Heart left ventricle (tissue), 16 donors: ENCODE results near the gene GPR39. TPM values are rescaled to one million over a fixed set of nuclear protein-coding genes. Genes with fewer than 3 reads are reported as not detected.

Experiments
- ATAC-seq, 4 donors: fragments of 200-7000 bp; cut with Tn5 transposase; one replicate each; pipeline ENCODE4 v1.9.1; 2020 to 2022; ENCODE audit warnings: moderate library complexity in 4 of 4, mild to moderate bottlenecking in 3 of 4, moderate number of reproducible peaks in 1 of 4
- DNase-seq, 5 donors: peaks; one replicate each; pipeline ENCODE4 v3.0.0-alpha.2; 2020
- H3K27ac ChIP-seq, 12 donors: fragments of 200-600 bp; sonication (generic) in 4 of 12; one replicate each; pipeline versions ENCODE4 v1.5.0 to v1.8.0; 2016 to 2022; ENCODE audit warnings: mild to moderate bottlenecking in 2 of 12
- H3K27me3 ChIP-seq, 9 donors: fragments of 200-600 bp; sonication (generic) in 2 of 9; one replicate each; pipeline versions ENCODE4 v1.5.1 to v1.8.0; 2016 to 2022; ENCODE audit warnings: mild to moderate bottlenecking in 3 of 9
- H3K36me3 ChIP-seq, 9 donors: fragments of 200-600 bp; sonication (generic) in 2 of 9; one replicate each; pipeline versions ENCODE4 v1.5.0 to v1.8.0; 2018 to 2022; ENCODE audit warnings: mild to moderate bottlenecking in 2 of 9
- H3K4me1 ChIP-seq, 12 donors: fragments of 200-600 bp; sonication (generic) in 4 of 12; one replicate each; pipeline versions ENCODE4 v1.5.0 to v1.8.0; 2016 to 2022; ENCODE audit warnings: mild to moderate bottlenecking in 3 of 12
- H3K4me3 ChIP-seq, 12 donors: fragments of 200-600 bp; sonication (generic) in 4 of 12; one replicate each; pipeline versions ENCODE4 v1.5.0 to v1.8.0; 2017 to 2022; ENCODE audit warnings: mild to moderate bottlenecking in 9 of 12, moderate library complexity in 4 of 12
- H3K9me3 ChIP-seq, 12 donors: fragments of 200-600 bp; sonication (generic) in 4 of 12; one replicate each; pipeline versions ENCODE4 v1.5.0 to v1.8.0; 2016 to 2022; ENCODE audit warnings: mild to moderate bottlenecking in 1 of 12
- POLR2A ChIP-seq, 2 donors: fragments of 450-650 bp; IDR thresholded peaks; one replicate each; pipeline ENCODE4 v1.6.1; 2017; ENCODE audit warnings: antibody characterized with exemption in 2 of 2, mild to moderate bottlenecking in 2 of 2, moderate library complexity in 2 of 2
- WGBS, 4 donors: extraction: QIAGEN DNeasy Blood & Tissue Kit in 2 of 4; methylation state at CpG; one replicate each; pipeline versions ENCODE4 v1.1.5 to v1.1.7; 2013 to 2018; 5-methylcytosine and 5-hydroxymethylcytosine counted together
- intact Hi-C, 10 donors: fragments of 100-400 bp; cut with DNase I; formaldehyde crosslinking; loops; one replicate each; pipeline versions ENCODE4 v1.11.1 to v1.14.2; 2022
- polyA plus RNA-seq, 2 donors: library from polyadenylated mRNA; stranded (reverse); fragments of 200-250 nt; gene quantifications; one replicate each; pipeline ENCODE4 v1.2.3, GENCODE V29; 2013
- total RNA-seq, 9 donors: library from RNA; depleted of rRNA in 2 of 9; stranded (reverse); fragments of >200 nt in 2 of 9; fragmentation: NEBNext Ultra II Directional in 3 of 9; extraction: Animal tissue kit (Norgen Biotek cat#: 25700) in 3 of 9; gene quantifications; one replicate each; pipeline versions ENCODE4 v1.1.0 to v1.2.4, GENCODE V29; 2016 to 2023
- TF ChIP-seq, protein P1 (sequence below), 12 donors: fragments of 200-600 bp; sonication (generic) in 4 of 12; IDR thresholded peaks; one replicate each; pipeline versions ENCODE4 v1.5.0 to v1.8.0; 2018 to 2022; ENCODE audit warnings: antibody characterized with exemption in 12 of 12, mild to moderate bottlenecking in 5 of 12
- donor health status: ischemic (EF 13 %, LVEDD 7.1; RV severe dilation, severe dysfunction).
- donor health status: healthy with polysubstance abuse.
- donor health status: DM: no; HTN: yes; CAD: no.
- donor health status: DM: no; HTN: no; CAD: no.
- donor health status: ischemic (EF 25% LVEDD 6.9; RV normal size, moderate dysfunction).
- donor health status: ischemic (EF 25% LVEDD 5.7; RV mildly dilated, moderate dysfunction).
- donor health status: healthy.
- donor health status: DM: yes; HTN: yes; CAD: no.
- donor health status: ischemic (EF 35%, LVEDD 5.7; RV mildly dilated, moderate dysfunction).
- donor health status: nonischemic (EF 11% LVEDD 7.7; RV severe dilation, severe dysfunction).
- donor health status: DM: yes; HTN: yes; CAD: no.
- donor health status: PGD.
- donor health status: ischemic (EF 29% LVEDD 5.4; RV normal size, mild dysfunction).
- donor health status: nonischemic (EF 23%, LVEDD 6.1; RV moderate dilation, normal function).

Gene GPR39
- total and polyA plus RNA-seq, 11 donors: 0.11 TPM; not detected in 10

DNA sequence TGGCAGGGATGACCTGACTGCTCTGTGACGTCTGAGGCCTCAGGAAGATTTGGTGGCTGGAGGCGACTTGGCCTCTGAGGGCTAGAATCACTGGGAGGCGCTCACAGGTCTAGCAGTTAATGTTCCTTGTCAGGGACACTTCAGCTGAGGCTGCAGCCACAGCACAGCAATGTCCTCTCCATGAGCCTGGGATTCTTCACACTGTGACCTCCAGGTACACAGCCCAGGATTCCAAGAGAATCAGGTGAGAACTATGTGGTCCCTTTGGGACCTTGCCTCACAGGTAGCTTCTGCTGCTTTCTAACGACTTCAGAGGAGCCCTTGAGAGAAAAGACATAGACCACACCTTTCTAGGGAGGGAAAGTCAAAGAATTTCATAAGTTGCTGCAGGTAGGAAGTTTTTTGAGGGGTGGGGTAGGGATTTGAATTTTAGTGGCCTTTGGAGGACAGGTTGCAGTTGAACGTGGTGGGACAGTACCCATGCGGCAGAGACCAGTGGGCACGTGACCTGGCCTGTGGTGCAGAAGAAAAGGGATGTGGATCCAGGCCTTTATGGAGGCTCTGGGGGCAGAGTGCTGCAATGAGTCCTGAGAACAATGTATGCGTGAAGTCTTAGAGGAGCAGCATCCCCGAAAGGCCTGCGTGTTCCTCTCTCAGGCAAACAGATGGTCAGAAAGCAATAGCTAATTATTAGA is 167.2 kb downstream of the GPR39 start:
- intact Hi-C loops: no loop called here
- Histone ChIP-seq H3K4me3 (no peak overlapping the region), H3K4me1 (peaks cover 0 to 7% (median 0%) of the 10 kb centered on the region in 12 donors), H3K36me3 (no peaks in the 10 kb centered on the region), H3K27me3 (no peaks in the 10 kb centered on the region), H3K27ac (no peak overlapping the region), H3K9me3 (no peaks in the 10 kb centered on the region)
- no peak for TF ChIP-seq POLR2A (IDR thresholded peaks at IDR 0.05)
- TF ChIP-seq, protein P1, sequence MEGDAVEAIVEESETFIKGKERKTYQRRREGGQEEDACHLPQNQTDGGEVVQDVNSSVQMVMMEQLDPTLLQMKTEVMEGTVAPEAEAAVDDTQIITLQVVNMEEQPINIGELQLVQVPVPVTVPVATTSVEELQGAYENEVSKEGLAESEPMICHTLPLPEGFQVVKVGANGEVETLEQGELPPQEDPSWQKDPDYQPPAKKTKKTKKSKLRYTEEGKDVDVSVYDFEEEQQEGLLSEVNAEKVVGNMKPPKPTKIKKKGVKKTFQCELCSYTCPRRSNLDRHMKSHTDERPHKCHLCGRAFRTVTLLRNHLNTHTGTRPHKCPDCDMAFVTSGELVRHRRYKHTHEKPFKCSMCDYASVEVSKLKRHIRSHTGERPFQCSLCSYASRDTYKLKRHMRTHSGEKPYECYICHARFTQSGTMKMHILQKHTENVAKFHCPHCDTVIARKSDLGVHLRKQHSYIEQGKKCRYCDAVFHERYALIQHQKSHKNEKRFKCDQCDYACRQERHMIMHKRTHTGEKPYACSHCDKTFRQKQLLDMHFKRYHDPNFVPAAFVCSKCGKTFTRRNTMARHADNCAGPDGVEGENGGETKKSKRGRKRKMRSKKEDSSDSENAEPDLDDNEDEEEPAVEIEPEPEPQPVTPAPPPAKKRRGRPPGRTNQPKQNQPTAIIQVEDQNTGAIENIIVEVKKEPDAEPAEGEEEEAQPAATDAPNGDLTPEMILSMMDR (IDR thresholded peaks at IDR 0.05): no peak
- ATAC-seq (no peak), DNase-seq (no peak)
- 84 to 88% (median 86%) methylated on average over 10 of the region's 10 CpGs for WGBS, 4 donors

DNA sequence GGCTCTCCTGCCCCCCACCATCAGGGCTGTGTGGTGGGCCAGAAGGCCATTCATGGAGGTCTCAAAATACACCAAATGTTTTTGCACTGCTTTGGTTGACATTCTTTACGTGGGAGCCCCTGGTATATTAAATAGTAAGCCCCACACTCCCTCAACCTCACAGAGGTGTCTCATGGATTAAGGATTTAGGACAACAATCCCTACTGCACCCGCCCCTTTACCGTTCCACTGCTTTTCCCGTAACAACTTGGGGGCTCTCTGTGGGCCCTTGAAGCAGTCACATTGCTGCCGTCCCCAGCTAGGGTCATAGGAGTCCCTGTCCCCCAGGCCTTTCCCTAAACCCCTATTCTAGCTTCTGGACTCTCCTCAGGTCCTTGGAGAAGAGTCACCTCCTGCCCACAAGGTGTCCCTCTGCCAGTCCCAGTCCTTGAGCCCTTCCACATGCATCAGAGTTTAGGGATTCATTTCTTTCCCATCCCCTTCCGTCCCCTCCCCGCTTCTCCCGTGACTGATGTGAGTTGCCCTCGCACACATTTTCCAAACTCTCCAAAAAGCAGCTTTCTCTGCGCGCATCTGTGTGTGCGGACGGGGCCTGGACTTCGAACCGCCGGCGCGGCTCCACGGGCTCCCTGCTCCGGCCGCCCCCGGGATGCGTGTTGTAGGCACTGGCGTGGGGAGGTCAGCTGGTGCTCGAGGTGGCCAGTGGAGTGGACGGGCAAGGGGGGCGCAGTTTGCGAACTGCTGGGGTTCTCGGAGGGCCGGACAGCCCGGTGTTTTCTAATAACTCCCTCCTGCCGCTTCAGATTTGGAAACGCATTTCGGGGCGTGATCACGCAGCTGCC is 168.6 kb downstream of the GPR39 start:
- DNase-seq: no peak
- 92 to 94% (median 93%) methylated on average over 36 of the region's 36 CpGs for WGBS, 4 donors
- no peak overlapping the region for H3K4me3 ChIP-seq
- TF ChIP-seq POLR2A (IDR thresholded peaks at IDR 0.05): no peak
- TF ChIP-seq, protein P1 (IDR thresholded peaks at IDR 0.05): no peak
- H3K36me3 ChIP-seq: no peaks in the 10 kb centered on the region
- intact Hi-C loops: no loop called here
- H3K9me3 ChIP-seq: no peaks in the 10 kb centered on the region
- no peaks in the 10 kb centered on the region for H3K4me1 ChIP-seq
- H3K27me3 ChIP-seq: no peaks in the 10 kb centered on the region
- ATAC-seq: no peak
- no peak overlapping the region for H3K27ac ChIP-seq

DNA sequence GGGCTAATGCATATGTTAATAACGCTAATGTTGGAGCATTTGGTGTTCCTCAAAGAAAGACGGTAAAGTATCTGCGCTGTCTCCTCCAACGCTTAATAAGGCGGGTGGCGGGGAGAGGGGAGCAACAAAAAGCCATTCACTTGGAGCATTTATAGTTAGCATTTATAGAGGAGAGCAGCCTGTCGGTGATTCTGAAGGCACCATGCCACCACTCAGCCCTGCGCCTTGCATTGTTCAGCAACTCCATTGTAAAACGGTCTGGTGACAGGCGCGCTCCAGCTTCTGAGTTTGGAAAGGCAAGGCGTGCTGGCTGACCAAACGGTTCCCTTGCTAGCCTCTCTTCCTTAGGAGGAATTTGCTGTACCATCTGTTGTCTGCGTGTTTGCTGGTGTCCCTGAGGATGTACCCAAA is 169.5 kb downstream of the GPR39 start:
- no peaks in the 10 kb centered on the region for H3K9me3 ChIP-seq
- DNase-seq: no peak
- ATAC-seq: no peak
- intact Hi-C loops: no loop called here
- no peaks in the 10 kb centered on the region for H3K27me3 ChIP-seq
- TF ChIP-seq POLR2A (IDR thresholded peaks at IDR 0.05): no peak
- TF ChIP-seq, protein P1 (IDR thresholded peaks at IDR 0.05): no peak
- no peak overlapping the region for H3K27ac ChIP-seq
- no peak overlapping the region for H3K4me3 ChIP-seq
- H3K36me3 ChIP-seq: no peaks in the 10 kb centered on the region
- 79 to 86% (median 83%) methylated on average over 14 of the region's 14 CpGs for WGBS, 4 donors
- H3K4me1 ChIP-seq: no peaks in the 10 kb centered on the region

DNA sequence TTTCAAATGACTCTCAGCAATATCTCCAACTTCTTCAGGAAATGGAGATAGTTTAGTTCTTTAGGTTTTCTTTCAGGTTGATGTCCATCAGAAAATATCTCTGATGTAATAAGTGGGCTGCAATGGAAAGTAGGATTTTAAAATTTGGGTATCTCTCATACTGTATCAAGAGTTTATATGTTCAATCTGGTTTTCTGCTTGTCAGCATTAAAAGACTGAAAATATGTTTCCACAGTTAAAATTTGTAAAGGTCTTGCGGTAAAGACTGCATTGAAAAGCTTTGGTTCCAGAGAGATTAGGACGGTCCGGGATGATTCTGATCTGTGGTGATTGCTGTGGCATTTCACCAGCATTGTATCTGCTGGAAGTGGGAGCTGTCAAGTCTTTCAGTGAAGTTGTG is 170.2 kb downstream of the GPR39 start:
- no peak for DNase-seq
- ATAC-seq: no peak
- H3K36me3 ChIP-seq: no peaks in the 10 kb centered on the region
- H3K4me1 ChIP-seq: no peaks in the 10 kb centered on the region
- no peaks in the 10 kb centered on the region for H3K9me3 ChIP-seq
- TF ChIP-seq POLR2A (IDR thresholded peaks at IDR 0.05): no peak
- TF ChIP-seq, protein P1 (IDR thresholded peaks at IDR 0.05): no peak
- no peak overlapping the region for H3K27ac ChIP-seq
- WGBS, 4 donors: 73 to 81% (median 78%) methylated on average over 3 of the region's 3 CpGs
- H3K27me3 ChIP-seq: no peaks in the 10 kb centered on the region
- intact Hi-C loops: no loop called here
- H3K4me3 ChIP-seq: no peak overlapping the region
